CD4-positive, alpha-beta memory T cell (primary cell): Measurements from ENCODE around the gene IL4. TPM values are rescaled to one million over a fixed set of nuclear protein-coding genes. Genes with fewer than 3 reads are reported as not detected.

Experiments used
- CTCF ChIA-PET: fragments of 350-600 bp; sonication (Branson Sonifier 250); formaldehyde crosslinking; loops from one replicate; lab custom pipeline; 2021; ENCODE audit warnings: inconsistent platforms; ENCODE audit not compliant: partially characterized antibody; lab: Charles Lee
- POLR2A ChIA-PET: fragments of 350-600 bp; sonication (Branson Sonifier 250); formaldehyde crosslinking; loops from one replicate; lab custom pipeline; 2021; ENCODE audit not compliant: partially characterized antibody; lab: Charles Lee
- DNase-seq, 5 donors: peaks; one replicate each; pipeline versions ENCODE4 v3.0.0 to v3.0.0-alpha.2; 2020 to 2022; ENCODE audit warnings: mixed read lengths in 1 of 5
- H3K27ac ChIP-seq: one replicate; pipeline ENCODE4 v1.7.0; 2013; ENCODE audit warnings: low read depth, low read length
- H3K27me3 ChIP-seq: 2 replicates; pipeline ENCODE4 v1.7.0; 2013; ENCODE audit warnings: mild to moderate bottlenecking, low read length, moderate library complexity; ENCODE audit not compliant: insufficient read depth
- H3K36me3 ChIP-seq: 2 replicates; pipeline ENCODE4 v1.7.0; 2013; ENCODE audit warnings: mild to moderate bottlenecking, low read length, moderate library complexity; ENCODE audit not compliant: insufficient read depth
- H3K4me1 ChIP-seq: 2 replicates; pipeline ENCODE4 v1.7.0; 2013; ENCODE audit warnings: mild to moderate bottlenecking, low read length, moderate library complexity; ENCODE audit not compliant: insufficient read depth
- H3K4me3 ChIP-seq, 2 donors: one replicate each; pipeline ENCODE4 v1.7.0; 2013; ENCODE audit warnings: low read length in 2 of 2, mild to moderate bottlenecking in 1 of 2
- H3K9me3 ChIP-seq, 2 donors: one replicate each; pipeline ENCODE4 v1.7.0; 2013; ENCODE audit warnings: low read length in 2 of 2, control low read depth in 1 of 2; ENCODE audit not compliant: control insufficient read depth in 1 of 2
- H3K27ac Mint-ChIP-seq, 7 donors: one replicate each; pipeline ENCODE4 v1.8.0; 2020 to 2021; ENCODE audit warnings: mixed read lengths in 7 of 7, mild to moderate bottlenecking in 6 of 7, inconsistent platforms in 3 of 7, moderate library complexity in 3 of 7
- H3K27me3 Mint-ChIP-seq, 2 donors: one replicate each; pipeline ENCODE4 v1.8.0; 2020 to 2021; ENCODE audit warnings: mixed read lengths in 2 of 2
- H3K36me3 Mint-ChIP-seq, 2 donors: one replicate each; pipeline ENCODE4 v1.8.0; 2020 to 2021; ENCODE audit warnings: mixed read lengths in 2 of 2, inconsistent platforms in 1 of 2, mild to moderate bottlenecking in 1 of 2
- H3K4me1 Mint-ChIP-seq, 4 donors: one replicate each; pipeline ENCODE4 v1.8.0; 2020 to 2021; ENCODE audit warnings: mixed read lengths in 4 of 4, mild to moderate bottlenecking in 1 of 4
- H3K4me3 Mint-ChIP-seq, 8 donors: one replicate each; pipeline ENCODE4 v1.8.0; 2020 to 2021; ENCODE audit warnings: mixed read lengths in 8 of 8, mild to moderate bottlenecking in 7 of 8, moderate library complexity in 6 of 8, inconsistent platforms in 3 of 8
- H3K9me3 Mint-ChIP-seq, 8 donors: one replicate each; pipeline ENCODE4 v1.8.0; 2020 to 2021; ENCODE audit warnings: mixed read lengths in 8 of 8, mild to moderate bottlenecking in 5 of 8, inconsistent platforms in 3 of 8, moderate library complexity in 1 of 8
- intact Hi-C: fragments of 100-400 bp; cut with micrococcal nuclease; formaldehyde crosslinking; loops from one replicate; pipeline ENCODE4 v1.15.1; 2023
- polyA plus RNA-seq, 2 donors: library from polyadenylated mRNA; unstranded; fragments of 300-500 nt; fragmentation: Illumina TruSeq; gene quantifications; one replicate each; pipeline ENCODE4 v1.2.3, GENCODE V29; 2021
- total RNA-seq, 2 experiments: library from RNA; stranded (reverse); gene quantifications; one replicate each; pipeline ENCODE4 v1.2.3, GENCODE V29; 2021

IL4 gene
- total and polyA plus RNA-seq, 4 experiments from 2014 or later = not detected

DNA sequence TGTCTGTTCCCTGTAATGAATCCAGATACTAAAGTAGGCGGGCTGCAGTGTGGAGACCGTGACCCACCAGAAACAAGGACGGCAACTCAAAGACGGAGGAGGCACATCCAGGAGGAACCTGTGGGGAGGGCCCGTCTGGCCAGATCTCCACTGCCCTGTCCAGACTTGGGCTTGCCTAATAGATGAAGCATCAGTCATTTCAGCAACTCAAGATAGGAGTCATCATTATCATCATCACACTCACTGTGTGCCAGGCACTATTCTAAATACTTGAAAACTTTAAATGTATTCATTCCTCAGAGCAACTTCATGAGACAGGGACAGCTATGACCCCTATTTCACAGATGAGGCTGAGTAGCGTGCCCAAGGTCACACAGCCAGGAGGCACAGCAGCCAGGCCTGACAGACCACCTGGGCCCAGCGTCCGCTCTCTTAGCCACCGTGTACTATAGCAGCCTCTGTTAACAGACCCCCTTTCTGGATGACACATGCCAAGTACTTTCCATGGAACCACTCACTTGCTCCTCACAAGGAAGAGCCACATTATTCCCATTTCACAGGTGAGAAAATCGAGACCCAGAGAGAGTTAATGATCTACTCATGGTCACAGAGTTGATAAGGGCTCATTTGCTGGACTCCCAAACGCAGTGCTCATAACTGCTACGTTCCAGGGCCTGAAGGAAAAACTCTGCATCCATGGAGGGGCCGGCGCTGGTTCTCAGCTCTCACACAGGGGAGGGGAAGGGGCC is 4.9 kb upstream of the IL4 start:
- Histone ChIP-seq H3K27me3 (no peaks in the 10 kb centered on the region), H3K9me3 (no peaks in the 10 kb centered on the region), H3K4me3 (no peak overlapping the region), H3K36me3 (no peaks in the 10 kb centered on the region), H3K27ac (no peak overlapping the region), H3K4me1 (peaks cover 6% of the 10 kb centered on the region)
- Mint-ChIP-seq H3K36me3 (no peaks in the 10 kb centered on the region), H3K27me3 (peaks cover 1 to 2% of the 10 kb centered on the region in 2 donors), H3K4me1 (peaks cover 4 to 13% (median 5%) of the 10 kb centered on the region in 4 donors), H3K4me3 (no peak overlapping the region), H3K9me3 (no peaks in the 10 kb centered on the region), H3K27ac (no peak overlapping the region)
- ChIA-PET CTCF (no interaction called here), POLR2A (no interaction called here)
- DNase-seq = no peak
- intact Hi-C loops = no loop called here

DNA sequence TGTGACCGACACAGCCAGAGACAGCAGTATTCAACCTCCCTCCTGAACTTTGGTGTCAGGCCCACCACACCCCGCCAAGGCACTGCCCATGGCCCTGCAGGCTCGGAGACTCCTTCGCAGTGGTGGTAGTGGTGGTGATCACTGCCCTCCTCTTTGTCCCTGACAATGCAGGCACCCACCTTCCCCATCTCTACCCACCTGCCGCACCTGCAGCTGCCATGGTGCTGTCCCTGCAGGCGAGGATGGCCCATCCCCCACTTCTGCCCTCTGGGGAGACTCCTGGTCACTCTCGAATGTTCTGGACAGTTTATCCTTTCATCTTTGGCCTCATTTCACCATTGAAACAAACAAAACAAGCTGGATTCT is 4.4 kb upstream of the IL4 start:
- H3K4me3 Mint-ChIP-seq = no peak overlapping the region
- peaks cover 1 to 2% of the 10 kb centered on the region in 2 donors for H3K27me3 Mint-ChIP-seq
- Histone ChIP-seq H3K27ac (no peak overlapping the region), H3K9me3 (no peaks in the 10 kb centered on the region), H3K27me3 (no peaks in the 10 kb centered on the region), H3K36me3 (no peaks in the 10 kb centered on the region), H3K4me1 (peaks cover 4% of the 10 kb centered on the region), H3K4me3 (no peak overlapping the region)
- H3K36me3 Mint-ChIP-seq = no peaks in the 10 kb centered on the region
- no peak overlapping the region for H3K27ac Mint-ChIP-seq
- ChIA-PET POLR2A (no interaction called here), CTCF (no interaction called here)
- no peaks in the 10 kb centered on the region for H3K9me3 Mint-ChIP-seq
- DNase-seq = no peak
- H3K4me1 Mint-ChIP-seq = peaks cover 4 to 13% (median 7%) of the 10 kb centered on the region in 4 donors
- intact Hi-C loops = no loop called here

DNA sequence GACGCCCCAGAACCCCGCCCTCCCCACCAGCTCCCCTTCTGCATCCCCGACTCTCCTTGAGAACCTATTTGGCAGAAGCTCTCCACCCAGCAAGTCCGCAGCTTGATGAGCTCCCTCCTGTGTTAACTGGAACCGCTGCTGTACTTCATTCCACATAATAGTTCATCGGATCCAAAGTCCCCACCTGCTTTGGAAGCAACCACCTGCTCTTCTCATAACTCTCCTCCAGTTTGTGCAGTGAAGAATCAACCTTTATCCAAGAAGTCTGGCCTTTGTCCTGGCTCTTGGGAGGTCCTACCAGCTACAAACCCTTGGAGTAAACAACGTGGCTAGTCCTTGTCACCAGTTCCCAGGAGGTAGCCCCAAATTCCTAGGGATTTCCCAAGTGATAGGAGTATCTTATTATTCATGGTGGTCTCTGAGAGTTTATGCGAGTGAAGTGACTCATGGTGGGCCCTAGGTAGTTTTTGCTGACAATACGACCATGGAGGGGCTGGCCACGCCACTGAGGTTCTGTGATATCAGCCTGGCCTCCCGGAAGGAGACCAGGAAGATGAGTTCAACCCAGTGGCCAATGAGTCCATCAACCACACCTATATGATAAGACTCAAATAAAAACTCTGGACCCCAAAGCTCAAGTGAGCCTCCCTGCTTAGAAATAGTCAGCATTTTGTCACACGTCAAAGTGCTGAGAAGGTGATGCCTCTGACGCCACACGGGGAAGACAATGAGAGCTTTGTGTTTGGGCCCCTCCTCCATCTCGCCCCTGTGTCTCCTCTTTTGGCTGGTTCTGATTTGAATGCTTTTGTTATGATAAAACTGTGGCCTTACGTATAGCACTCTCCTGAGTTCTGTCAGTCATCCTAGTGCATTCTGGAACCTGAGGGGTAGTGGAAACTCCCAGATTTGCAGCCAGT is 3.6 kb upstream of the IL4 start:
- H3K27ac Mint-ChIP-seq = no peak overlapping the region
- H3K9me3 ChIP-seq = no peaks in the 10 kb centered on the region
- H3K9me3 Mint-ChIP-seq = no peaks in the 10 kb centered on the region
- no peak overlapping the region for H3K4me3 Mint-ChIP-seq
- DNase-seq = no peak
- H3K36me3 Mint-ChIP-seq = no peaks in the 10 kb centered on the region
- peaks cover 1 to 2% of the 10 kb centered on the region in 2 donors for H3K27me3 Mint-ChIP-seq
- ChIA-PET POLR2A (no interaction called here), CTCF (no interaction called here)
- H3K4me1 ChIP-seq = peaks cover 8% of the 10 kb centered on the region
- no peak overlapping the region for H3K27ac ChIP-seq
- H3K27me3 ChIP-seq = no peaks in the 10 kb centered on the region
- H3K4me3 ChIP-seq = no peak overlapping the region
- H3K4me1 Mint-ChIP-seq = peaks cover 7 to 18% (median 10%) of the 10 kb centered on the region in 4 donors
- intact Hi-C loops = no loop called here
- no peaks in the 10 kb centered on the region for H3K36me3 ChIP-seq

DNA sequence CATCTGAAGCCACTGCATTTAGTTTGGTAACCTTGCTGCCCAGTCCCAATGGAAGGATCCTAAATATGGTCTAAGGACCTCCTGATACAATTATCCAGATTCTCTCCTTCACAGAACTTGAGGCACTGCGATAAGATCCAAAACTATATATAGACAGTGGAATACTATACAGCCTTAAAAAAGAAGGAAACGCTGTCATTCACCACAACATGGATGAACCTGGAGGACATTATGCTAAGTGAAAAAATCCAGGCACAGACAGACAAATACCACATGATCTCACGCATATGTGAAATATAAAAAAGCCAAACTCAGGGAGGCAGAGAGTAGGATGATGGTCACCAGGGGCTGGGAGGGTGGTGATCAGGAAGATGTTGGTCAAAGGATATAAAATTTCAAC is 2.8 kb upstream of the IL4 start:
- H3K4me1 ChIP-seq = peaks cover 12% of the 10 kb centered on the region
- no peak for DNase-seq
- Mint-ChIP-seq H3K27me3 (peaks cover 1 to 2% of the 10 kb centered on the region in 2 donors), H3K4me1 (peaks cover 8 to 19% (median 9%) of the 10 kb centered on the region in 4 donors), H3K4me3 (no peak overlapping the region), H3K36me3 (no peaks in the 10 kb centered on the region), H3K9me3 (no peaks in the 10 kb centered on the region), H3K27ac (peak overlapping the region in 1 of 7 donors; percentile 54)
- H3K27ac ChIP-seq = no peak overlapping the region
- no peaks in the 10 kb centered on the region for H3K27me3 ChIP-seq
- ChIA-PET POLR2A (no interaction called here), CTCF (no interaction called here)
- intact Hi-C loops = no loop called here
- H3K4me3 ChIP-seq = no peak overlapping the region
- H3K9me3 ChIP-seq = no peaks in the 10 kb centered on the region
- no peaks in the 10 kb centered on the region for H3K36me3 ChIP-seq

DNA sequence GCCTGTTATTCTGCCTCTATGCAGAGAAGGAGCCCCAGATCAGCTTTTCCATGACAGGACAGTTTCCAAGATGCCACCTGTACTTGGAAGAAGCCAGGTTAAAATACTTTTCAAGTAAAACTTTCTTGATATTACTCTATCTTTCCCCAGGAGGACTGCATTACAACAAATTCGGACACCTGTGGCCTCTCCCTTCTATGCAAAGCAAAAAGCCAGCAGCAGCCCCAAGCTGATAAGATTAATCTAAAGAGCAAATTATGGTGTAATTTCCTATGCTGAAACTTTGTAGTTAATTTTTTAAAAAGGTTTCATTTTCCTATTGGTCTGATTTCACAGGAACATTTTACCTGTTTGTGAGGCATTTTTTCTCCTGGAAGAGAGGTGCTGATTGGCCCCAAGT is 301 bp upstream of the IL4 start:
- Histone ChIP-seq H3K4me3 (no peak overlapping the region), H3K9me3 (no peaks in the 10 kb centered on the region), H3K36me3 (no peaks in the 10 kb centered on the region), H3K27me3 (no peaks in the 10 kb centered on the region), H3K27ac (no peak overlapping the region), H3K4me1 (peaks cover 12% of the 10 kb centered on the region)
- H3K36me3 Mint-ChIP-seq = no peaks in the 10 kb centered on the region
- no peak for DNase-seq
- intact Hi-C loops = no loop called here
- peaks cover 8 to 29% (median 10%) of the 10 kb centered on the region in 4 donors for H3K4me1 Mint-ChIP-seq
- H3K4me3 Mint-ChIP-seq = peak overlapping the region in 1 of 8 donors; percentile 8
- CTCF ChIA-PET = no interaction called here
- no peaks in the 10 kb centered on the region for H3K9me3 Mint-ChIP-seq
- H3K27ac Mint-ChIP-seq = peak overlapping the region in 2 of 7 donors; percentile 36 to 79
- POLR2A ChIA-PET = no interaction called here
- peaks cover 1 to 2% of the 10 kb centered on the region in 2 donors for H3K27me3 Mint-ChIP-seq

DNA sequence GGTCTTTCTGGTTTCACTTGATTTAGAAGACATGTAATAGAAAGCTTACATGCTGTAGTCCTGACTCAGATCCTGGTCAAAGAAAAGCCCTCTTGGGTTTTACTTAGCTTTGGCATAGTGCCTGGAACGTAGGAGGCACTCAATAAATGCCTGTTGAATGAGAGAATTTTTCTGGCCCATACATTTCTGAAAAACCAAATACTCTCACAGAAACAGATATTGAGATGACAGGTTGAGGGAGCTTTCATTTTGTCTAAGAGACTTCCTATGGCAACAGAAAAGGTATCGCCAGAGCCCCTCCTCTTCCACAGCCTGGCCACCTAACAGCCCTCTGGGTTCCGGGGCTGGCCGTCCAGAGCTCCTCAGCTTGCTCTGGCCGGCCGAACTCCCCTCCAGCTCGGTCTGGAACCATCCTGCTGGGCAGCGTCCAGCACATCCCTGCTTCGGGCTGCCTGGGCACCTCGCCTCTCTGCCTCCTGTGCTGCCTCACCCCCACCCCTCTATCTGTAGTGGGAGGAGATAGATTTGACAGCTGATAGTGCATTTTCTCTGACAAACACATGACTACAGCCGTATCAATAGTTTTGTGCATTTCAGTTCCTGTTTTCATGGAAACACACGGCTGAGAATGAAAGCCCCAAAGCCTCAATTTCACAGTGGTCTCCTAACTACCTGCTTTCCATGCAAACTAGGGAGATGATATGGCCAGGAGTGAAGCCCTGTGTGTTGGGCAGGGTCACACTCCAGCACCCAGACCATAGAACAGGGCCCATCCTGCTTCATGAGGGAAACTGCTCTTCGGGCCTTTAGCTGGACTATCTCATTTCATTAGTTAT is 1.1 kb downstream of the IL4 start:
- Histone ChIP-seq H3K27ac (peak overlapping the region; percentile 32), H3K9me3 (no peaks in the 10 kb centered on the region), H3K27me3 (no peaks in the 10 kb centered on the region), H3K4me3 (no peak overlapping the region), H3K36me3 (no peaks in the 10 kb centered on the region), H3K4me1 (peaks cover 12% of the 10 kb centered on the region)
- Mint-ChIP-seq H3K36me3 (no peaks in the 10 kb centered on the region), H3K9me3 (no peaks in the 10 kb centered on the region), H3K27me3 (peaks cover 0 to under 1% of the 10 kb centered on the region in 2 donors), H3K4me3 (peak overlapping the region; percentile 36 to 82 (median 72)), H3K4me1 (peaks cover 8 to 29% (median 10%) of the 10 kb centered on the region in 4 donors), H3K27ac (peak overlapping the region; percentile 79 to 92 (median 89))
- peak in 1 of 5 donors; percentile 13 for DNase-seq
- POLR2A ChIA-PET = interaction anchor here (0.7 to 1.4 kb wide), 6 partner anchors 12 to 196 kb away, joined by 3 to 8 read pairs (median 4); partner anchors contain the start of genes CCNI2 and IRF1
- CTCF ChIA-PET = interaction anchor here (1.3 kb wide), 1 partner anchor 33 kb away, joined by 3 read pairs; no protein-coding TSS in a partner anchor
- intact Hi-C loops = no loop called here
